Lower lobe of right lung (tissue), 2 donors: ENCODE measurements around the gene CNPY3. TPM values are rescaled to one million over a fixed set of nuclear protein-coding genes. Genes with fewer than 3 reads are reported as not detected.

ENCODE experiments used
- ATAC-seq, 2 donors: fragments of 200-7000 bp; cut with Tn5 transposase; one replicate each; pipeline ENCODE4 v1.9.1; 2020 to 2022; ENCODE audit warnings: mild to moderate bottlenecking in 2 of 2, moderate library complexity in 2 of 2
- DNase-seq: peaks from one replicate; pipeline ENCODE4 v3.0.0-alpha.2; 2020
- H3K27ac ChIP-seq: fragments of 200-600 bp; one replicate; pipeline ENCODE4 v1.8.0; 2022
- H3K27me3 ChIP-seq: fragments of 200-600 bp; one replicate; pipeline ENCODE4 v1.8.0; 2022; ENCODE audit warnings: low read depth
- H3K36me3 ChIP-seq: fragments of 200-600 bp; one replicate; pipeline ENCODE4 v1.8.0; 2022; ENCODE audit warnings: mild to moderate bottlenecking
- H3K4me1 ChIP-seq: fragments of 200-600 bp; one replicate; pipeline ENCODE4 v1.8.0; 2022
- H3K4me3 ChIP-seq: fragments of 200-600 bp; one replicate; pipeline ENCODE4 v1.8.0; 2022; ENCODE audit warnings: mild to moderate bottlenecking
- H3K9me3 ChIP-seq: fragments of 200-600 bp; one replicate; pipeline ENCODE4 v1.8.0; 2022
- CTCF ChIP-seq: fragments of 200-600 bp; IDR thresholded peaks from one replicate; pipeline ENCODE4 v1.8.0; 2022; ENCODE audit warnings: antibody characterized with exemption, mild to moderate bottlenecking
- intact Hi-C: fragments of 100-400 bp; cut with DNase I; formaldehyde crosslinking; loops from one replicate; pipeline ENCODE4 v1.11.0; 2022
- total RNA-seq: library from RNA; stranded (reverse); fragmentation: NEBNext Ultra II Directional; extraction: Animal tissue kit (Norgen Biotek cat#: 25700); gene quantifications from one replicate; pipeline ENCODE4 v1.2.1, GENCODE V29; 2021
- donor health status: DM: no; HTN: yes; CAD: no; lungs with severe emphysema.

The CNPY3 gene
- total RNA-seq, 1 donor from 2014 or later, result 84.0 TPM

GRCh38 chr6:42970871-42971612 lies 41.8 kb downstream of the CNPY3 start:
- peaks cover 44% of the 10 kb centered on the region for H3K36me3 ChIP-seq
- TF ChIP-seq CTCF, result no peak
- no peaks in the 10 kb centered on the region for H3K9me3 ChIP-seq
- no peak overlapping the region for H3K4me3 ChIP-seq
- no peaks in the 10 kb centered on the region for H3K27me3 ChIP-seq
- ATAC-seq (no peak), DNase-seq (no peak)
- no peak overlapping the region for H3K27ac ChIP-seq
- intact Hi-C loops, result no loop called here
- no peaks in the 10 kb centered on the region for H3K4me1 ChIP-seq

- Histone ChIP-seq H3K9me3 (no peaks in the 10 kb centered on the region), H3K36me3 (peaks cover 37% of the 10 kb centered on the region), H3K4me3 (no peak overlapping the region), H3K27me3 (no peaks in the 10 kb centered on the region), H3K27ac (no peak overlapping the region), H3K4me1 (no peaks in the 10 kb centered on the region)
- intact Hi-C loops, result no loop called here
- no peak for DNase-seq
- ATAC-seq, result no peak
- TF ChIP-seq CTCF, result no peak
Measured at GRCh38 chr6:42971746-42972327, 42.6 kb downstream of the CNPY3 start.

- H3K9me3 ChIP-seq, result no peaks in the 10 kb centered on the region
- no peak overlapping the region for H3K4me3 ChIP-seq
- H3K36me3 ChIP-seq, result peaks cover 18% of the 10 kb centered on the region
- no peaks in the 10 kb centered on the region for H3K27me3 ChIP-seq
- TF ChIP-seq CTCF, result no peak
- peaks cover 13% of the 10 kb centered on the region for H3K4me1 ChIP-seq
- ATAC-seq (peak in 1 of 2 donors; percentile 14), DNase-seq (no peak)
- intact Hi-C loops, result no loop called here
- H3K27ac ChIP-seq, result no peak overlapping the region
Measured at GRCh38 chr6:42973926-42974325, 44.6 kb downstream of the CNPY3 start.

GRCh38 chr6:42974919-42975505 lies 45.7 kb downstream of the CNPY3 start:
- no peak overlapping the region for H3K4me3 ChIP-seq
- no peak for DNase-seq
- no peaks in the 10 kb centered on the region for H3K27me3 ChIP-seq
- H3K36me3 ChIP-seq, result peaks cover 9% of the 10 kb centered on the region
- H3K9me3 ChIP-seq, result no peaks in the 10 kb centered on the region
- no peak for TF ChIP-seq CTCF
- no peak for ATAC-seq
- H3K4me1 ChIP-seq, result peaks cover 20% of the 10 kb centered on the region
- no peak overlapping the region for H3K27ac ChIP-seq
- intact Hi-C loops, result no loop called here

- H3K36me3 ChIP-seq, result peaks cover 5% of the 10 kb centered on the region
- H3K4me3 ChIP-seq, result peak overlapping the region; percentile 88
- TF ChIP-seq CTCF, result no peak
- peak overlapping the region; percentile 92 for H3K27ac ChIP-seq
- H3K4me1 ChIP-seq, result peaks cover 23% of the 10 kb centered on the region
- H3K27me3 ChIP-seq, result no peaks in the 10 kb centered on the region
- ATAC-seq (peak; percentile 38 to 50), DNase-seq (peak; percentile 57)
- H3K9me3 ChIP-seq, result no peaks in the 10 kb centered on the region
- intact Hi-C loops, result no loop called here
Measured at GRCh38 chr6:42978487-42978838, 49.2 kb downstream of the CNPY3 start.
